Measurements from ENCODE around the gene ATF6.

Gene ATF6

DNA sequence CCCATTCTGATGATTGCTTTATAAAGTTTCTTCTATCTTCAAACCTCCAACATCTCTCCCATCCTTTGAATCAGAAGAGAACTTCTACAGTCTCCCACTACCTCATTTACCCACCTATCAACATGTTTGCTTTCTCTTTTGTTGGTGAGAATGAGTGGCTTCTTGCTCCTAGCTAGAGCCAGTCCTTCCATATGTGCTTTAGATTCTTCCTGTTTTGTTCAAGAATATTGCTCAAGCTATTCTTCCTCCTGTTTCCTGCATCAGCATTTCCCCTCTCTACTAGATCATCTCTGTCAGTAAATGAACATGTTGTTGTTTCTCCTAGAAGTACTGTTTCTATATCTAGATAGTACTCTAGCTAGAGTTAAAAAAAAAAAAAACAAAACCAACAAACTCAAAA is 6.3 kb downstream of the ATF6 start:
- DNase-seq (ENCODE audit: low read depth in 1 of 2, low spot score in 1 of 2): no peak
- in situ Hi-C loops (cut with HindIII; ENCODE audit: low pct_unique_long_range_greater_than_20kb, low sequenced_read_pairs): no loop called here
- no peak for TF ChIP-seq JUND (IDR thresholded peaks at IDR 0.05; ENCODE audit: low read depth)

DNA sequence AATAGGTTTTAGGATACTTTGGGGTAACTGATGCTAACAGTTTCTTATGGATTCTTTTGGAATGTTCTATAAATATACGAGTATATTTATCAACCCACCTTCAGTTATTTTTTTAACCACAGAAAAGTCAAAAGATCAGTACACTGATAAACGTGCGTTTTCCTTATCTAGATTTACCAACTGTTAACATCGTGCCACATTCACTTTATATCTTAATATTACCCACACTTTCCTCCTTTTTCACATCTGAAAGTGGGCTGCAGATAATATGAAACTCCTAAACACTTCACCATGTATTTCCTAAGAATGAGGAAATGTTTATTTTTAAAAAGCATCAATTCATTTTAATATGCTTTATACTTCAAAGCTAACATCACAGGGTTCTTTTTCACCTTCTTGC is 7.7 kb downstream of the ATF6 start:
- in situ Hi-C loops (cut with HindIII; ENCODE audit: low pct_unique_long_range_greater_than_20kb, low sequenced_read_pairs): no loop called here
- DNase-seq (ENCODE audit: low read depth in 1 of 2, low spot score in 1 of 2): no peak
- no peak for TF ChIP-seq JUND (IDR thresholded peaks at IDR 0.05; ENCODE audit: low read depth)

DNA sequence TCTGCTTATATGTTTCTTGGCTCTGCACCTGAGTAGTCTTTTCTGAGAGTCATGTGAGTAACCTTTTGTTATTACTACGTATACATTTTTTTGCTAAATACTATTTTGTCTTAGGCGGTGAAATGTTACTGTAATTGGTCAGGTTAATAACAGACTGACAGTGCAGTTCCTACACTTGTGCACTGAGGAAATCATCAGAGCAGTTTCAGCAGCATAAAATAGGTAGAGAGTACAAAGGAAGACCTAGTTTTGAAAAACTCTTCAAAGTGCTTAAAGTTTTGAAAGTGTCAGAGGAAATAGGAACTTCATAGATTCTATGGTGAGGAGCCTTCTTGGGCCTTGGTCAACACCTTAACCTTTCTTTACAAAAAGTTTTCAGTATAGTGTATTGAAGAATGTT is 11.1 kb downstream of the ATF6 start:
- DNase-seq (ENCODE audit: low read depth in 1 of 2, low spot score in 1 of 2): no peak
- in situ Hi-C loops (cut with HindIII; ENCODE audit: low pct_unique_long_range_greater_than_20kb, low sequenced_read_pairs): no loop called here
- TF ChIP-seq JUND (IDR thresholded peaks at IDR 0.05; ENCODE audit: low read depth): no peak

DNA sequence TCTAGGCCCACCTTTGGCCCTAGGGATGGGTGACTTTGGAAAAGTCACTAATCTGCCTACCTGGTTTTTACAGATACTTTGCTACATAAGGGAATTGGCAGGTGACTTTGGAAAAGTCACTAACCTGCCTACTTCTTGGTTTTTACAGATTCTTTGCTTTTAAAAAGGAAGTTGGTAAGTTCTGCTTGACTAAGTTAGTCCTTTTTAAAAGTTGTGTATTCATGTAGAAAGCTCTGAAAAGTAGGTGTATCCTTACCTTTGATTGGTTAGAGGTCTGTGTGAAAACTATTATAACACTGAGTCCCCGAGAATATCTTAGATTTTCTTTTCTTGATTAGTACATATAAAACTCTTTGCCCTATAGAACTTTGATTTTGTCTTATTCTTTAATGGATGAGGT is 12.4 kb downstream of the ATF6 start:
- in situ Hi-C loops (cut with HindIII; ENCODE audit: low pct_unique_long_range_greater_than_20kb, low sequenced_read_pairs): no loop called here
- DNase-seq (ENCODE audit: low read depth in 1 of 2, low spot score in 1 of 2): no peak
- TF ChIP-seq JUND (IDR thresholded peaks at IDR 0.05; ENCODE audit: low read depth): no peak

DNA sequence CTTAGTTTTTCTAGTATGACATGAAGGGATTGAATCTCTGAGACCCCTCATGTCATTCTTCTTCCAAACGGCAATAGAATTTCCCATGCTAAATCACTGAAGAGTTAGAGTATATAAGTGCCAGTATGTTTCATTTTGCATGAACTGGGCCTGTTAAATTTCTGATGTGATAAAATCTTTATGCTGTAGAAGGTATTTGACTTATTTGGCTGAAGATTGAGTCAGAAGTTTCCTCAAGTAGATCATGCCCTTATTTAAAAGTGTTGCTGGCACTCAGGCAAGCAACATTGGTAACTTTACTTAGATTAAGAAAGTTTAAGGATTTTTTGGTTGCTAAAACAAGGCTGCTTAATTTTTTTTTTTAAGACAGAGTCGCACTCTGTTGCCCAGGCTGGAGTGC is 13.3 kb downstream of the ATF6 start:
- DNase-seq (ENCODE audit: low read depth in 1 of 2, low spot score in 1 of 2): peak in 1 of 2 experiments; percentile 14
- in situ Hi-C loops (cut with HindIII; ENCODE audit: low pct_unique_long_range_greater_than_20kb, low sequenced_read_pairs): no loop called here
- no peak for TF ChIP-seq JUND (IDR thresholded peaks at IDR 0.05; ENCODE audit: low read depth)

DNA sequence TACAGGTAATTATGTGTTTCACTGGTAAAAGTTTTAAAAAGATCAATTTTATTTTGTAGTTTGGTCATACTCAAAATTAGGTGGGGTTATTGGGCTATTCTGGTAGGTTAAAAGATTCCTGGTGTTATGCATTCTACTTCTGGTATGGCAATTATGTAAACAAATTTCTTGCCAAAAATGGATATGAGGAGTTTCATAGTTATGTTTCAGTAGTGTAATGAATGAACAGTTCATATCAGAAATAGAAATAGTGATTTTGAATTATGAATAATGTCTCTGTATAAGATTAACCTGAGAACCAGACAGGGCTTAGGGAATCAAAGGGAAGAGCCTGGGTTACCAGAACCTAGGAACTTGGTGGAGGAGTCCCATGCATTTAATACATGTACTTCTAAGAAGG is 15.9 kb downstream of the ATF6 start:
- in situ Hi-C loops (cut with HindIII; ENCODE audit: low pct_unique_long_range_greater_than_20kb, low sequenced_read_pairs): no loop called here
- no peak for DNase-seq (ENCODE audit: low read depth in 1 of 2, low spot score in 1 of 2)
- TF ChIP-seq JUND (IDR thresholded peaks at IDR 0.05; ENCODE audit: low read depth): no peak

DNA sequence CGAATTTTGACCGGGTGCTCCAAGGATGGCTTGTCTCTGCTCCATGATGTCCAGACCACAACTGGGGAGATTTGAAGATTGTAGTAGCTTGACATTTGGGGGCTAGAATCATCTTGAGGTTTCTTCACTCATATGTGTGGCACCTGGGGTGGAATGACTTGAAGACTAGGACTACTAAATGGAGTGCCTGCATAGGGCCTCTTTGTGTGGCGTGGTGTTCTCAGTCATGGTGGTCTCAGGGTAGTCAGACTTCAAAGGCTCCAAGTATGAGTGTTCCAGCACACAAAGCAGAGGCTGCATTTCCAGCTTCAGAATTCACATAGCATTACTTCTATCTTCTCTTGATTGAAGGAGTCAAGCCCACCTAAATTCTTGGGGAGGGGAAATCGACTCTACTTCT is 16.8 kb downstream of the ATF6 start:
- no peak for DNase-seq (ENCODE audit: low read depth in 1 of 2, low spot score in 1 of 2)
- in situ Hi-C loops (cut with HindIII; ENCODE audit: low pct_unique_long_range_greater_than_20kb, low sequenced_read_pairs): no loop called here

DNA sequence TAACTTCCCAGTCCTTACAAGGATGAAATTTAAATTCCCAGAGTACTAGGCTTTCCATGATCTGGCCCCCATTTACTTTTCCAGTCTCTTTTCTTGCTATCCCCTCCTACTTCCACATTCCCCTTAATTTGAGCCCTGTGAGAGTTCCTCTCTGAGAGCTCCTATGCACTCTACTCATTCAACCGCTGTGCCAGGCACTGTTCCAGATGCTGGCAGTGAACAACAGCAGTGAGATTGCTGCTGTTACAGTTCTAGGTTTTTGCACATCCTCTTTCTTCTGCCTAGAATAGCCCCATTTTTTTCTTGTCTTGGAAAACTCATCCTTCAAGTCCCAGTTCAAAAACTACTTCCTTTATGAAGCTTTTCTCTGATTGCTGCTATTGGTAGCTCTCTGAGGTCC is 18.8 kb downstream of the ATF6 start:
- in situ Hi-C loops (cut with HindIII; ENCODE audit: low pct_unique_long_range_greater_than_20kb, low sequenced_read_pairs): no loop called here
- no peak for DNase-seq (ENCODE audit: low read depth in 1 of 2, low spot score in 1 of 2)
- no peak for TF ChIP-seq JUND (IDR thresholded peaks at IDR 0.05; ENCODE audit: low read depth)

More for the DNA sequence above, 16.8 kb downstream of the ATF6 start:
- TF ChIP-seq JUND (IDR thresholded peaks at IDR 0.05; ENCODE audit: low read depth): no peak

DNA sequence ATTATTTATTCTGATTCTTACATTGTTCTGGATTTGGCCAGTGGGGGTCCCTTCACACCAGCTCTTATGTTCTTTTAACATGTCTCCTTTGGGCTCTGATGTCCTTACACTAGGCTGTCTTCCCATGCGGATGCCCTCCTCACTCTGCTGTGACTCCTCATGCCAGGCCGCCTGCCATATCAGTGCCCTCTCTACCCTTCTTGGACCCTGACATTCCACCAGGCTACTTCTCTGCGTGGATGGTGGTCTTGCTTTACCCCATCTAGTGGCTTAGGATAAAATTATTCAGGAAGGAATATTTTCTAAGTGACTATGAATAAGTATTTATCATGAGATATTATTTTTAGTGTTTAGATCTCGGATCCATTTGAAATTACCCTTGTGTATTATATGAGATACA is 21.2 kb downstream of the ATF6 start:
- TF ChIP-seq JUND (IDR thresholded peaks at IDR 0.05; ENCODE audit: low read depth): no peak
- no peak for DNase-seq (ENCODE audit: low read depth in 1 of 2, low spot score in 1 of 2)
- in situ Hi-C loops (cut with HindIII; ENCODE audit: low pct_unique_long_range_greater_than_20kb, low sequenced_read_pairs): no loop called here

DNA sequence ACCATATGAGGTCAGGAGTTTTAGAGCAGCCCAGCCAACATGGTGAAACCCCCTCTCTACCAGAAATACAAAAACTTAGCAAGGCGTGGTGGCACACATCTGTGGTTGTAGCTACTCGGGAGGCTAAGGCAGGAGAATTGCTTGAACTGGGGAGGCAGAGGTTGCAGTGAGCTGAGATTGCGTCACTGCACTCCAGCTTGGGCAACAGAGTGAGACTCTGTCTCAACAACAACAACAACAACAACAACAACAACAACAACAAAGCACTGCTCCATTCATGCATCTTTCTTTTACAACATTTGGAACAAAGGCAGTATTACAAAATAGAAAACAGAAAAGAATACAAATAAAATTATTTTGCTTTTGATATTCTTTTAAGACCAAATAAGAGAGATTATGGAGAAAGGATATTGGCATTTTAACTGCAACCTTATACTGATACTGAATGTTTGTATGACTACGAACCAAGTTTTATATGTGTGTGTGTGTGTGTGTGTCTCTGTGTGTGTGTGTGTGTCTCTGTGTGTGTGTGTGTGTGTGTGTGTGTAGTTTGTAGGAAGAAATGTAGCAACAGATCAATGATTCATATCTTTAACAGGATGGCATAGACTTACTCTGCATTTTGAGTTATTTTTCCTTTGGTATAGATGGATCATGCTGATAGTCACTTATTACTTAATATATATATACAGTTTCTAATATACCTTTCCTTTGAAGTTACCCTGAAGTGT is 24.6 kb downstream of the ATF6 start:
- in situ Hi-C loops (cut with HindIII; ENCODE audit: low pct_unique_long_range_greater_than_20kb, low sequenced_read_pairs): no loop called here
- no peak for TF ChIP-seq JUND (IDR thresholded peaks at IDR 0.05; ENCODE audit: low read depth)
- DNase-seq (ENCODE audit: low read depth in 1 of 2, low spot score in 1 of 2): no peak

DNA sequence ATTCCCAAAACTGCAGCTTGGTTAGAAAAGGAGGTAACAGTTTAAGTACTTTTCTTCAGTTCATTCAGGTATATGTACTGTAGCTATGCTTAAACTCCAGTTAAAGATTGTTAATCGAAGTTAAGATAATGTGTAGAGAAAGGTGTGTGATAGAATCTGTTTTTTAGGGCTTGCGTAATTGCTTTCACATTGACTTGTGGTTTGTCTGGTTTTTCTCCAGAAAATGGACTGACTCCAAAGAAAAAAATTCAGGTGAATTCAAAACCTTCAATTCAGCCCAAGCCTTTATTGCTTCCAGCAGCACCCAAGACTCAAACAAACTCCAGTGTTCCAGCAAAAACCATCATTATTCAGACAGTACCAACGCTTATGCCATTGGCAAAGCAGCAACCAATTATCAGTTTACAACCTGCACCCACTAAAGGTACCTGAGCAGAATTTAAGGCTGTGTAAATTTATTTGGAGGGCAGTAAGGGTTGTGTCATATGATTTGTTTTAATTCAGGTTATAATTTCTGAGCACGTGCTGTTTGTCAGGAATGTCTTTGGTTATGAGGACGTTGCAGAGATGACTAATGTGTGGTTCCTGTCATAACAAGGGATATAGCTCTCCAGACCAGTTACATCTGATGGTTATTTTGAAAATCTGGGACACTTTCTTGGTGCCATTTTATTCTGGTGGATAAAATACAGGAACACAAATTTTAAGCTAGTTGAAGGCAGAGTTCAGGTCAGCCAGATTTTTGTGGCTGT is 26.0 kb downstream of the ATF6 start:
- in situ Hi-C loops (cut with HindIII; ENCODE audit: low pct_unique_long_range_greater_than_20kb, low sequenced_read_pairs): no loop called here
- DNase-seq (ENCODE audit: low read depth in 1 of 2, low spot score in 1 of 2): no peak
- TF ChIP-seq JUND (IDR thresholded peaks at IDR 0.05; ENCODE audit: low read depth): no peak

DNA sequence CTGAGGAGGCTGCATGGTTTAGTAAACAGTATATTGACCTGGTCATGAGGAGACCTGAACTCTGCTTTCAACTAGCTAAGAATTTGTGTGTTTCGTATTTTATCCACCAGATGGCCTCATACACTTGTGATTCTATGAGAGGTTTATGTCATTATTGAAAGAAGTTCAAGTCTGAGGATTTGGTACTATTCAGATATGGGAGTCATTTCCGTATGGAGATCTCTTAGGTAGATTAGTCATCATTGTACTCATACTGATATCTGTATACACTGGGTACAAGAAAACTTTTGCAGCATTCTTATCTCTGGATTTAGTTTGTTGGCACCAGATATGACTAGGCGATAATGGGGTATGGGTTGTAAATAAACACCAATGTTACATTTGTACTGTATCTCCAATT is 26.6 kb downstream of the ATF6 start:
- TF ChIP-seq JUND (IDR thresholded peaks at IDR 0.05; ENCODE audit: low read depth): no peak
- peak in 1 of 2 experiments; percentile 80 for DNase-seq (ENCODE audit: low read depth in 1 of 2, low spot score in 1 of 2)
- in situ Hi-C loops (cut with HindIII; ENCODE audit: low pct_unique_long_range_greater_than_20kb, low sequenced_read_pairs): no loop called here

DNA sequence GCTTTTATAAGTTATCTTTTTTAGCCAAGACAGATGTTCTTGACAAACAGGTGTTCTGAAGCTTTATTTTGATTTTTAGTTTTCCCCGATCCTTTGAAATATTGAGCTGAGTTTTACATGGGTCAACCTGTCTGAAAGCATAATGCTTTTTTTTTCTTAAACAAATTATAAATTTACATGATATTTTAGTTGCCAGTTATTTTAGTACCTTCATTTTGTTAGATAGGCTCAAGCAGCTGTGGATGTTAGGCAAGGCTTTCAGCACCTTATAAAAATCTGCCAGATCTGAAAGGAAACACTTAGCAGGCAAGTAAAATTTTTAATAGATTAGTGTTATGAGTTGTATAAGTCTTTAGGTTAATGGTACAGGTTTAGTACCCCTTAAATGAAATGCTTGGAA is 33.7 kb downstream of the ATF6 start:
- TF ChIP-seq JUND (IDR thresholded peaks at IDR 0.05; ENCODE audit: low read depth): no peak
- no peak for DNase-seq (ENCODE audit: low read depth in 1 of 2, low spot score in 1 of 2)
- in situ Hi-C loops (cut with HindIII; ENCODE audit: low pct_unique_long_range_greater_than_20kb, low sequenced_read_pairs): no loop called here
